Mucosa of descending colon (tissue), 3 donors: Measurements from ENCODE around the gene ZBED4. TPM values are rescaled to one million over a fixed set of nuclear protein-coding genes. Genes with fewer than 3 reads are reported as not detected.

Source experiments
- ATAC-seq: fragments of 200-7000 bp; cut with Tn5 transposase; one replicate; pipeline ENCODE4 v1.9.1; 2020; ENCODE audit warnings: mild to moderate bottlenecking, moderate library complexity
- DNase-seq, 3 donors: peaks; one replicate each; pipeline ENCODE4 v3.0.0-alpha.2; 2020
- H3K36me3 ChIP-seq: fragments of 200-600 bp; one replicate; pipeline ENCODE4 v1.8.0; 2021; ENCODE audit warnings: low read depth, mild to moderate bottlenecking
- H3K4me1 ChIP-seq: fragments of 200-600 bp; one replicate; pipeline ENCODE4 v1.8.0; 2021; ENCODE audit warnings: low read depth, mild to moderate bottlenecking
- H3K4me3 ChIP-seq: fragments of 200-600 bp; one replicate; pipeline ENCODE4 v1.8.0; 2021; ENCODE audit warnings: mild to moderate bottlenecking
- H3K9me3 ChIP-seq: fragments of 200-600 bp; one replicate; pipeline ENCODE4 v1.8.0; 2021; ENCODE audit warnings: mild to moderate bottlenecking
- CTCF ChIP-seq: fragments of 200-600 bp; IDR thresholded peaks from one replicate; pipeline ENCODE4 v1.8.0; 2022; ENCODE audit warnings: antibody characterized with exemption, mild to moderate bottlenecking
- intact Hi-C, 2 donors: fragments of 100-400 bp; cut with DNase I in 1 of 2; cut with micrococcal nuclease in 1 of 2; formaldehyde crosslinking; loops; one replicate each; pipeline versions ENCODE4 v1.11.0 to v1.11.1; 2022; cut with DNase I, micrococcal nuclease
- total RNA-seq, 3 donors: library from RNA; stranded (reverse); fragmentation: NEBNext Ultra II Directional in 2 of 3; extraction: Animal tissue kit (Norgen Biotek cat#: 25700) in 2 of 3; gene quantifications; one replicate each; pipeline versions ENCODE4 v1.2.1 to v1.2.4, GENCODE V29; 2021 to 2023
- donor health status: DM: no; HTN: no; CAD: no; lungs with moderate emphysema.
- donor health status: DM: no; HTN: no; CAD: no.
- donor health status: DM: no; HTN: yes; CAD: no.

Gene ZBED4
- total RNA-seq, 3 donors from 2014 or later: 13.7 to 18.2 (median 18.1) TPM

GRCh38 chr22:49863931-49864330 is 10.3 kb downstream of the ZBED4 start:
- Histone ChIP-seq H3K36me3 (no peaks in the 10 kb centered on the region), H3K4me1 (no peaks in the 10 kb centered on the region), H3K4me3 (no peak overlapping the region), H3K9me3 (peaks cover 21% of the 10 kb centered on the region)
- TF ChIP-seq CTCF: no peak
- intact Hi-C loops: no loop called here
- ATAC-seq: no peak
- no peak for DNase-seq

GRCh38 chr22:49865156-49865555 is 11.5 kb downstream of the ZBED4 start:
- intact Hi-C loops: no loop called here
- no peak for DNase-seq
- Histone ChIP-seq H3K9me3 (peaks cover 32% of the 10 kb centered on the region), H3K4me3 (no peak overlapping the region), H3K4me1 (no peaks in the 10 kb centered on the region), H3K36me3 (no peaks in the 10 kb centered on the region)
- no peak for ATAC-seq
- TF ChIP-seq CTCF: no peak

GRCh38 chr22:49866134-49866533 is 12.5 kb downstream of the ZBED4 start:
- no peaks in the 10 kb centered on the region for H3K4me1 ChIP-seq
- ATAC-seq (no peak), DNase-seq (no peak)
- TF ChIP-seq CTCF: no peak
- intact Hi-C loops: no loop called here
- H3K9me3 ChIP-seq: peaks cover 33% of the 10 kb centered on the region
- H3K4me3 ChIP-seq: no peak overlapping the region
- H3K36me3 ChIP-seq: no peaks in the 10 kb centered on the region

- no peak for DNase-seq
- Histone ChIP-seq H3K4me1 (no peaks in the 10 kb centered on the region), H3K9me3 (peaks cover 33% of the 10 kb centered on the region), H3K4me3 (no peak overlapping the region), H3K36me3 (no peaks in the 10 kb centered on the region)
- no peak for ATAC-seq
- TF ChIP-seq CTCF: no peak
- intact Hi-C loops: no loop called here
Observed at GRCh38 chr22:49866646-49867045, 13.0 kb downstream of the ZBED4 start.

GRCh38 chr22:49867303-49868265 is 13.9 kb downstream of the ZBED4 start:
- DNase-seq: no peak
- no peak for TF ChIP-seq CTCF
- intact Hi-C loops: no loop called here
- no peak overlapping the region for H3K4me3 ChIP-seq
- H3K36me3 ChIP-seq: no peaks in the 10 kb centered on the region
- H3K4me1 ChIP-seq: no peaks in the 10 kb centered on the region
- H3K9me3 ChIP-seq: peaks cover 33% of the 10 kb centered on the region
- ATAC-seq: peak; percentile 74
